Lung (tissue), 12 donors: Measurements from ENCODE around the gene KCNC4. TPM values are rescaled to one million over a fixed set of nuclear protein-coding genes. Genes with fewer than 3 reads are reported as not detected.

Experiments used
- ATAC-seq: fragments of 200-7000 bp; cut with Tn5 transposase; one replicate; pipeline ENCODE4 v1.9.1; 2020; ENCODE audit warnings: moderate number of reproducible peaks; ENCODE audit not compliant: insufficient read depth, low FRiP score
- DNase-seq, 3 donors: peaks; one replicate each; pipeline ENCODE4 v3.0.0-alpha.2; 2013 to 2017
- H3K27ac ChIP-seq, 2 donors: one replicate each; pipeline ENCODE4 v1.5.1; 2013; ENCODE audit warnings: mild to moderate bottlenecking in 2 of 2, moderate library complexity in 2 of 2, control low read depth in 1 of 2, inconsistent platforms in 1 of 2, low read depth in 1 of 2, low read length in 1 of 2
- H3K27me3 ChIP-seq, 3 donors: one replicate each; pipeline ENCODE4 v1.5.1; 2013; ENCODE audit warnings: low read length in 2 of 3; ENCODE audit not compliant: control insufficient read depth in 3 of 3, insufficient read depth in 3 of 3
- H3K36me3 ChIP-seq, 4 donors: one replicate each; pipeline ENCODE4 v1.5.1; 2013; ENCODE audit warnings: low read length in 4 of 4, mild to moderate bottlenecking in 1 of 4, moderate library complexity in 1 of 4; ENCODE audit not compliant: control insufficient read depth in 4 of 4, insufficient read depth in 4 of 4
- H3K4me1 ChIP-seq, 5 donors: one replicate each; pipeline ENCODE4 v1.5.1; 2013; ENCODE audit warnings: low read length in 5 of 5, mild to moderate bottlenecking in 2 of 5, moderate library complexity in 1 of 5; ENCODE audit not compliant: control insufficient read depth in 5 of 5, insufficient read depth in 5 of 5
- H3K4me3 ChIP-seq: one replicate; pipeline ENCODE4 v1.5.1; 2013; ENCODE audit warnings: mild to moderate bottlenecking, control low read depth, moderate library complexity
- H3K9ac ChIP-seq, 2 donors: one replicate each; pipeline ENCODE4 v1.5.1; 2013; ENCODE audit warnings: low read length in 2 of 2, control low read depth in 1 of 2; ENCODE audit not compliant: insufficient read depth in 1 of 2
- H3K9me3 ChIP-seq, 4 donors: one replicate each; pipeline ENCODE4 v1.5.1; 2013; ENCODE audit warnings: low read length in 3 of 4, mild to moderate bottlenecking in 1 of 4, moderate library complexity in 1 of 4; ENCODE audit not compliant: control insufficient read depth in 4 of 4, insufficient read depth in 3 of 4
- CTCF ChIP-seq: IDR thresholded peaks from 2 replicates; pipeline ENCODE4 v1.5.1; 2012; ENCODE audit warnings: mild to moderate bottlenecking; ENCODE audit errors: control extremely low read depth, extremely low read depth
- WGBS, 2 donors: extraction: QIAGEN DNeasy Blood & Tissue Kit; methylation state at CpG; one replicate each; pipeline ENCODE4 v1.1.7; 2013; 5-methylcytosine and 5-hydroxymethylcytosine counted together
- polyA plus RNA-seq, 2 donors: library from polyadenylated mRNA; stranded (reverse); fragments of 200-250 nt; gene quantifications; one replicate each; pipeline ENCODE4 v1.2.1, GENCODE V29; 2013
- total RNA-seq, 2 donors: library from RNA; depleted of rRNA in 1 of 2; stranded (reverse); fragments of >200 nt in 1 of 2; gene quantifications; one replicate each; pipeline ENCODE4 v1.2.1, GENCODE V29; 2014 to 2021
- donor health status: control.
- donor health status: control.
- donor health status: Bipolar disorder and iron deficiency.
- donor health status: healthy.
- donor health status: DM: yes; HTN: yes; CAD: no.

Gene KCNC4
- total and polyA plus RNA-seq, 4 donors = 3.1 to 9.2 (median 3.5) TPM

- Histone ChIP-seq H3K27me3 (no peaks in the 10 kb centered on the region), H3K27ac (no peak overlapping the region), H3K4me3 (no peak overlapping the region), H3K4me1 (peaks cover 0 to 5% (median 0%) of the 10 kb centered on the region in 5 donors), H3K36me3 (peaks cover 0 to 14% (median 0%) of the 10 kb centered on the region in 4 donors), H3K9ac (no peak overlapping the region), H3K9me3 (no peaks in the 10 kb centered on the region)
- no peak for DNase-seq
- no peak for ATAC-seq
- WGBS, 2 donors = 95 to 97% methylated on average over 17 of the region's 17 CpGs
- TF ChIP-seq CTCF = no peak
These were observed 13.5 kb downstream of the KCNC4 start for GRCh38 chr1:110223581-110223980.

GRCh38 chr1:110224240-110224995, 14.3 kb downstream of the KCNC4 start:
- Histone ChIP-seq H3K4me1 (peaks cover 0 to 5% (median 0%) of the 10 kb centered on the region in 5 donors), H3K36me3 (peaks cover 0 to 20% (median 0%) of the 10 kb centered on the region in 4 donors), H3K27me3 (no peaks in the 10 kb centered on the region), H3K9ac (no peak overlapping the region), H3K27ac (no peak overlapping the region), H3K4me3 (no peak overlapping the region), H3K9me3 (no peaks in the 10 kb centered on the region)
- DNase-seq = no peak
- no peak for ATAC-seq
- no peak for TF ChIP-seq CTCF
- 82 to 86% methylated on average over 8 of the region's 8 CpGs for WGBS, 2 donors

- WGBS, 2 donors = 56 to 72% methylated on average over 7 of the region's 7 CpGs
- no peak for TF ChIP-seq CTCF
- peaks cover 0 to 5% (median 0%) of the 10 kb centered on the region in 5 donors for H3K4me1 ChIP-seq
These were observed 15.1 kb downstream of the KCNC4 start for GRCh38 chr1:110225212-110225611.

More at GRCh38 chr1:110225212-110225611, 15.1 kb downstream of the KCNC4 start:
- DNase-seq (no peak), ATAC-seq (no peak)
- H3K36me3 ChIP-seq = peaks cover 0 to 22% (median 0%) of the 10 kb centered on the region in 4 donors
- H3K4me3 ChIP-seq = no peak overlapping the region
- H3K9ac ChIP-seq = no peak overlapping the region
- no peaks in the 10 kb centered on the region for H3K9me3 ChIP-seq
- no peaks in the 10 kb centered on the region for H3K27me3 ChIP-seq
- H3K27ac ChIP-seq = no peak overlapping the region
